Hepatocyte (in vitro differentiated cells): Measurements from ENCODE around the gene SORT1.

Experiments used
- CTCF ChIP-seq: fragments of 200-600 bp; sonication (generic); IDR thresholded peaks from 2 replicates; pipeline ENCODE4 v1.5.1; 2016; ENCODE audit warnings: antibody characterized with exemption, mild to moderate bottlenecking; ENCODE audit not compliant: poor library complexity
- EZH2 ChIP-seq: fragments of 200-600 bp; sonication (generic); IDR thresholded peaks from 2 replicates; pipeline ENCODE4 v1.6.1; 2016; ENCODE audit warnings: antibody characterized with exemption, mild to moderate bottlenecking, borderline replicate concordance
- EZH2phosphoT487 ChIP-seq: fragments of 200-600 bp; sonication (generic); IDR thresholded peaks from one replicate; pipeline ENCODE4 v1.6.1; 2018; ENCODE audit warnings: antibody characterized with exemption, mild to moderate bottlenecking, low read depth, moderate library complexity; ENCODE audit not compliant: unreplicated experiment, severe bottlenecking

- TF ChIP-seq CTCF (no peak), EZH2 (no peak), EZH2phosphoT487 (no peak)
Measured at GRCh38 chr1:109388208-109388711, 9.5 kb downstream of the SORT1 start.
